ENCODE data around the gene ABHD17A.

Gene ABHD17A

GRCh38 chr19:1833540-1833939, 51.8 kb downstream of the ABHD17A start:
- in situ Hi-C loops (cut with HindIII; ENCODE audit: low pct_ligation_motif_present, low sequenced_read_pairs) = no loop called here
- Histone ChIP-seq H3K27ac (no peak overlapping the region), H3K27me3 (replicated peaks) (no peaks in the 10 kb centered on the region), H3K36me3 (replicated peaks) (no peaks in the 10 kb centered on the region), H3K4me3 (ENCODE audit: low read depth, low read length) (no peak overlapping the region)
- TF ChIP-seq CTCF (IDR thresholded peaks at IDR 0.05; ENCODE audit: low read depth, low read length, missing control alignments) = no peak
- DNase-seq = no peak

GRCh38 chr19:1832046-1832663, 53.1 kb downstream of the ABHD17A start:
- no peak for TF ChIP-seq CTCF (IDR thresholded peaks at IDR 0.05; ENCODE audit: low read depth, low read length, missing control alignments)
- H3K36me3 ChIP-seq (replicated peaks) = peaks cover 8% of the 10 kb centered on the region
- in situ Hi-C loops (cut with HindIII; ENCODE audit: low pct_ligation_motif_present, low sequenced_read_pairs) = no loop called here
- H3K27me3 ChIP-seq (replicated peaks) = no peaks in the 10 kb centered on the region
- H3K4me3 ChIP-seq (ENCODE audit: low read depth, low read length) = no peak overlapping the region
- H3K27ac ChIP-seq = no peak overlapping the region
- DNase-seq = no peak

- H3K4me3 ChIP-seq (ENCODE audit: low read depth, low read length) = no peak overlapping the region
- H3K36me3 ChIP-seq (replicated peaks) = peaks cover 14% of the 10 kb centered on the region
- TF ChIP-seq CTCF (IDR thresholded peaks at IDR 0.05; ENCODE audit: low read depth, low read length, missing control alignments) = no peak
- DNase-seq = no peak
- in situ Hi-C loops (cut with HindIII; ENCODE audit: low pct_ligation_motif_present, low sequenced_read_pairs) = no loop called here
- no peak overlapping the region for H3K27ac ChIP-seq
- H3K27me3 ChIP-seq (replicated peaks) = no peaks in the 10 kb centered on the region
Observed at GRCh38 chr19:1830978-1831377, 54.3 kb downstream of the ABHD17A start.

- no peak for DNase-seq
- no peak for TF ChIP-seq CTCF (IDR thresholded peaks at IDR 0.05; ENCODE audit: low read depth, low read length, missing control alignments)
- Histone ChIP-seq H3K4me3 (ENCODE audit: low read depth, low read length) (no peak overlapping the region), H3K27me3 (replicated peaks) (no peaks in the 10 kb centered on the region), H3K27ac (no peak overlapping the region), H3K36me3 (replicated peaks) (peaks cover 14% of the 10 kb centered on the region)
- in situ Hi-C loops (cut with HindIII; ENCODE audit: low pct_ligation_motif_present, low sequenced_read_pairs) = no loop called here
Observed at GRCh38 chr19:1830568-1830967, 54.7 kb downstream of the ABHD17A start.

- no peaks in the 10 kb centered on the region for H3K27me3 ChIP-seq (replicated peaks)
- H3K36me3 ChIP-seq (replicated peaks) = peaks cover 14% of the 10 kb centered on the region
- no peak for TF ChIP-seq CTCF (IDR thresholded peaks at IDR 0.05; ENCODE audit: low read depth, low read length, missing control alignments)
- DNase-seq = no peak
- no peak overlapping the region for H3K27ac ChIP-seq
- in situ Hi-C loops (cut with HindIII; ENCODE audit: low pct_ligation_motif_present, low sequenced_read_pairs) = no loop called here
- H3K4me3 ChIP-seq (ENCODE audit: low read depth, low read length) = no peak overlapping the region
Observed at GRCh38 chr19:1829958-1830357, 55.3 kb downstream of the ABHD17A start.

Data from brain microvascular endothelial cell (primary cell).